ENCODE results near the gene HIGD2A.

DNA sequence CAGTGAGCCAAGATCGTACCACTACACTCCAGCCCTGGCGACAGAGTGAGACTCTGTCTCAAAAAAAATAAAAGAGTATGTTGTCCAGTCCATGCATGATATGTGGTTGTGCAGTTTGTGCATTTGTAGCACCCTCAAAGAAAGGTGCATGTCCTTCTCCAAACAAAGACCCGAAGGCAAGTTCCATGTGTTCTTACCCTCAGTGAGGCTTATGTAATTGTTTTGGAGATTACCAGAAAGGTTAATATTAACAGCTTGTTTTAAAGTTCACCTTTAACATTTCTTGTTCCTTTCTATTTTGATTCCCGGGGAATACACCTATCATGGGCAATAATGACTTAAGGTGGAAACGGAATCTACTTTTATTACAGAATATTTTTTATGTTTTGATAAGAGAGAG is 49.2 kb upstream of the HIGD2A start:
- TF ChIP-seq POLR2A (IDR thresholded peaks at IDR 0.05; ENCODE audit: low read length): no peak
- TF ChIP-seq, protein P1, sequence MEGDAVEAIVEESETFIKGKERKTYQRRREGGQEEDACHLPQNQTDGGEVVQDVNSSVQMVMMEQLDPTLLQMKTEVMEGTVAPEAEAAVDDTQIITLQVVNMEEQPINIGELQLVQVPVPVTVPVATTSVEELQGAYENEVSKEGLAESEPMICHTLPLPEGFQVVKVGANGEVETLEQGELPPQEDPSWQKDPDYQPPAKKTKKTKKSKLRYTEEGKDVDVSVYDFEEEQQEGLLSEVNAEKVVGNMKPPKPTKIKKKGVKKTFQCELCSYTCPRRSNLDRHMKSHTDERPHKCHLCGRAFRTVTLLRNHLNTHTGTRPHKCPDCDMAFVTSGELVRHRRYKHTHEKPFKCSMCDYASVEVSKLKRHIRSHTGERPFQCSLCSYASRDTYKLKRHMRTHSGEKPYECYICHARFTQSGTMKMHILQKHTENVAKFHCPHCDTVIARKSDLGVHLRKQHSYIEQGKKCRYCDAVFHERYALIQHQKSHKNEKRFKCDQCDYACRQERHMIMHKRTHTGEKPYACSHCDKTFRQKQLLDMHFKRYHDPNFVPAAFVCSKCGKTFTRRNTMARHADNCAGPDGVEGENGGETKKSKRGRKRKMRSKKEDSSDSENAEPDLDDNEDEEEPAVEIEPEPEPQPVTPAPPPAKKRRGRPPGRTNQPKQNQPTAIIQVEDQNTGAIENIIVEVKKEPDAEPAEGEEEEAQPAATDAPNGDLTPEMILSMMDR (IDR thresholded peaks at IDR 0.05): no peak
- TF ChIP-seq EP300 (IDR thresholded peaks at IDR 0.05): no peak
- no peak for TF ChIP-seq MAFK (IDR thresholded peaks at IDR 0.05; ENCODE audit: partially characterized antibody)
- TF ChIP-seq NFE2L2 (conservative IDR thresholded peaks at IDR 0.05; ENCODE audit: low read length): no peak
- TF ChIP-seq ZSCAN20 (CRISPR knock-in tag; IDR thresholded peaks at IDR 0.05): no peak
- TF ChIP-seq HOXA7 (CRISPR knock-in tag; IDR thresholded peaks at IDR 0.05): no peak
- no peak for TF ChIP-seq JUNB (IDR thresholded peaks at IDR 0.05)
- no peak for TF ChIP-seq CBX8 (IDR thresholded peaks at IDR 0.05)
- TF ChIP-seq, protein P2, sequence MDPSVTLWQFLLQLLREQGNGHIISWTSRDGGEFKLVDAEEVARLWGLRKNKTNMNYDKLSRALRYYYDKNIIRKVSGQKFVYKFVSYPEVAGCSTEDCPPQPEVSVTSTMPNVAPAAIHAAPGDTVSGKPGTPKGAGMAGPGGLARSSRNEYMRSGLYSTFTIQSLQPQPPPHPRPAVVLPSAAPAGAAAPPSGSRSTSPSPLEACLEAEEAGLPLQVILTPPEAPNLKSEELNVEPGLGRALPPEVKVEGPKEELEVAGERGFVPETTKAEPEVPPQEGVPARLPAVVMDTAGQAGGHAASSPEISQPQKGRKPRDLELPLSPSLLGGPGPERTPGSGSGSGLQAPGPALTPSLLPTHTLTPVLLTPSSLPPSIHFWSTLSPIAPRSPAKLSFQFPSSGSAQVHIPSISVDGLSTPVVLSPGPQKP (IDR thresholded peaks at IDR 0.05; ENCODE audit: low read depth, low read length): no peak
- no peak for TF ChIP-seq EHMT2 (IDR thresholded peaks at IDR 0.05; ENCODE audit: low read depth)
